A549 (cell line): Measurements from ENCODE around the gene SH2D3A.

Experiments used
- CBX8 ChIP-seq: fragments of 200-600 bp; sonication (generic); IDR thresholded peaks from 2 replicates; pipeline ENCODE4 v1.6.1; 2016
- EHF ChIP-seq: fragments of 250-450 bp; sonication (Bioruptor Pico); IDR thresholded peaks from 2 replicates; pipeline ENCODE4 v1.5.0; 2020; ENCODE audit warnings: mild to moderate bottlenecking
- JUN ChIP-seq, 2 experiments: fragments of >200 bp; sonication (Bioruptor Twin); formaldehyde crosslinking; IDR thresholded peaks; 2 replicates in 1 of 2; 3 replicates in 1 of 2; pipeline ENCODE4 v1.6.1; 2016 to 2017
- JUNB ChIP-seq: fragments of >200 bp; sonication (Bioruptor Twin); formaldehyde crosslinking; IDR thresholded peaks from 2 replicates; pipeline ENCODE4 v1.6.1; 2016
- MYC ChIP-seq: IDR thresholded peaks from 2 replicates; pipeline ENCODE4 v1.6.1; 2012; ENCODE audit warnings: mild to moderate bottlenecking, inconsistent platforms, low read length, improper control_type of control experiment, borderline replicate concordance
- POLR2A ChIP-seq: IDR thresholded peaks from 2 replicates; pipeline ENCODE4 v1.6.1; 2012; ENCODE audit warnings: mild to moderate bottlenecking, low read length
- POLR2AphosphoS2 ChIP-seq: conservative IDR thresholded peaks from 2 replicates; pipeline ENCODE4 v1.6.1; 2012; ENCODE audit warnings: low read length, improper control_type of control experiment, inconsistent platforms
- SMC3 ChIP-seq: fragments of >200 bp; sonication (Bioruptor Twin); formaldehyde crosslinking; IDR thresholded peaks from 3 replicates; pipeline ENCODE4 v1.6.1; 2018; ENCODE audit warnings: inconsistent platforms
- TP53 ChIP-seq: fragments of 250-450 bp; sonication (Bioruptor Pico); IDR thresholded peaks from 2 replicates; pipeline ENCODE4 v1.5.0; 2021; ENCODE audit warnings: mild to moderate bottlenecking, moderate library complexity
- ZFP36 ChIP-seq: fragments of 450-650 bp; IDR thresholded peaks from 2 replicates; pipeline ENCODE4 v1.6.1; 2014; ENCODE audit warnings: borderline replicate concordance; ENCODE audit not compliant: partially characterized antibody
- TF ChIP-seq, protein P1 (sequence below): fragments of >200 bp; sonication (Bioruptor Twin); formaldehyde crosslinking; IDR thresholded peaks from 3 replicates; pipeline ENCODE4 v1.5.1; 2016
- TF ChIP-seq, protein P2 (sequence below): fragments of 450-650 bp; IDR thresholded peaks from 2 replicates; pipeline ENCODE4 v1.6.1; 2014; ENCODE audit warnings: antibody characterized with exemption
- TF ChIP-seq, protein P3 (sequence below): IDR thresholded peaks from 2 replicates; pipeline ENCODE4 v1.6.1; 2012; ENCODE audit warnings: low read depth, borderline replicate concordance
- TF ChIP-seq, protein P4 (sequence below): fragments of 250-450 bp; sonication (Bioruptor Pico); IDR thresholded peaks from 2 replicates; pipeline ENCODE4 v1.5.0; 2021; ENCODE audit warnings: mild to moderate bottlenecking, moderate library complexity, borderline replicate concordance

DNA sequence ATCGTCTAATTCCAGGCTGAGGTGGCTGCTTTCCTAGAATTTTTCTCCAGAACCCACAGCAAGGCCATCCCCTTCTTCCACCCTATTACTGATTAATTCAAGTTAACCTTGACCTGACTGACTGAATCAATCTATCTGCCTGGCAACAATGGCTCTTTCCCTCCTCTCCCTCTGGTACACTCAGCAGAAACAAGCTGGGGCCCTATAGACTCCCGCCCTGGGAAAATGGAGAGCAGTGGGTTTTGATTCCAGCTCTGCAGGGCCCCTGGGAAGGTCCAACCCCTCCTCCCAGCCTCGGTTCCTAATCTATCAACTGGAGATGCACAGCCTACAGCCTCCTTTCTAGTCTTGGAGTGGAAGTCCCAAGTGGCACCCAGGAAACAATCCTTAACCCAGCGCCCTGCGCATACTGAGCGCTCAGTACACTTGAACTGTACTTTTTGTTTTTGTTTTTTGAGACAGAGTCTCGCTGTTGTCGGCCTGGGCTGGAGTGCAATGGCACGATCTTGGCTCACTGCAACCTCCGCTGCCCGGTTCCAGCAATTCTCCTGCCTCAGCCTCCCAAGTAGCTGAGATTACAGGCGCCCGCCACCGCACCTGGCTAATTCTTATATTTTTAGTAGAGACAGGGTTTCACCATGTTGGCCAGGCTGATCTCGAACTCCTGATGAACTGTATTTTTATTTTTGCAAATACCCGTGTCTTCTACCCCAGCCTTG, 41.6 kb downstream of the SH2D3A start:
- no peak for TF ChIP-seq MYC
- TF ChIP-seq, protein P1, sequence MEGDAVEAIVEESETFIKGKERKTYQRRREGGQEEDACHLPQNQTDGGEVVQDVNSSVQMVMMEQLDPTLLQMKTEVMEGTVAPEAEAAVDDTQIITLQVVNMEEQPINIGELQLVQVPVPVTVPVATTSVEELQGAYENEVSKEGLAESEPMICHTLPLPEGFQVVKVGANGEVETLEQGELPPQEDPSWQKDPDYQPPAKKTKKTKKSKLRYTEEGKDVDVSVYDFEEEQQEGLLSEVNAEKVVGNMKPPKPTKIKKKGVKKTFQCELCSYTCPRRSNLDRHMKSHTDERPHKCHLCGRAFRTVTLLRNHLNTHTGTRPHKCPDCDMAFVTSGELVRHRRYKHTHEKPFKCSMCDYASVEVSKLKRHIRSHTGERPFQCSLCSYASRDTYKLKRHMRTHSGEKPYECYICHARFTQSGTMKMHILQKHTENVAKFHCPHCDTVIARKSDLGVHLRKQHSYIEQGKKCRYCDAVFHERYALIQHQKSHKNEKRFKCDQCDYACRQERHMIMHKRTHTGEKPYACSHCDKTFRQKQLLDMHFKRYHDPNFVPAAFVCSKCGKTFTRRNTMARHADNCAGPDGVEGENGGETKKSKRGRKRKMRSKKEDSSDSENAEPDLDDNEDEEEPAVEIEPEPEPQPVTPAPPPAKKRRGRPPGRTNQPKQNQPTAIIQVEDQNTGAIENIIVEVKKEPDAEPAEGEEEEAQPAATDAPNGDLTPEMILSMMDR: no peak
- TF ChIP-seq, protein P2, sequence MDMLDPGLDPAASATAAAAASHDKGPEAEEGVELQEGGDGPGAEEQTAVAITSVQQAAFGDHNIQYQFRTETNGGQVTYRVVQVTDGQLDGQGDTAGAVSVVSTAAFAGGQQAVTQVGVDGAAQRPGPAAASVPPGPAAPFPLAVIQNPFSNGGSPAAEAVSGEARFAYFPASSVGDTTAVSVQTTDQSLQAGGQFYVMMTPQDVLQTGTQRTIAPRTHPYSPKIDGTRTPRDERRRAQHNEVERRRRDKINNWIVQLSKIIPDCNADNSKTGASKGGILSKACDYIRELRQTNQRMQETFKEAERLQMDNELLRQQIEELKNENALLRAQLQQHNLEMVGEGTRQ: no peak
- TF ChIP-seq POLR2AphosphoS2: no peak
- no peak for TF ChIP-seq POLR2A
- no peak for TF ChIP-seq EHF (CRISPR knock-in tag)
- TF ChIP-seq, protein P3, sequence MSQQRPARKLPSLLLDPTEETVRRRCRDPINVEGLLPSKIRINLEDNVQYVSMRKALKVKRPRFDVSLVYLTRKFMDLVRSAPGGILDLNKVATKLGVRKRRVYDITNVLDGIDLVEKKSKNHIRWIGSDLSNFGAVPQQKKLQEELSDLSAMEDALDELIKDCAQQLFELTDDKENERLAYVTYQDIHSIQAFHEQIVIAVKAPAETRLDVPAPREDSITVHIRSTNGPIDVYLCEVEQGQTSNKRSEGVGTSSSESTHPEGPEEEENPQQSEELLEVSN: no peak
- TF ChIP-seq ZFP36: no peak
- no peak for TF ChIP-seq JUN (IDR thresholded peaks at IDR 0.05)
- TF ChIP-seq SMC3: no peak
- TF ChIP-seq, protein P4, sequence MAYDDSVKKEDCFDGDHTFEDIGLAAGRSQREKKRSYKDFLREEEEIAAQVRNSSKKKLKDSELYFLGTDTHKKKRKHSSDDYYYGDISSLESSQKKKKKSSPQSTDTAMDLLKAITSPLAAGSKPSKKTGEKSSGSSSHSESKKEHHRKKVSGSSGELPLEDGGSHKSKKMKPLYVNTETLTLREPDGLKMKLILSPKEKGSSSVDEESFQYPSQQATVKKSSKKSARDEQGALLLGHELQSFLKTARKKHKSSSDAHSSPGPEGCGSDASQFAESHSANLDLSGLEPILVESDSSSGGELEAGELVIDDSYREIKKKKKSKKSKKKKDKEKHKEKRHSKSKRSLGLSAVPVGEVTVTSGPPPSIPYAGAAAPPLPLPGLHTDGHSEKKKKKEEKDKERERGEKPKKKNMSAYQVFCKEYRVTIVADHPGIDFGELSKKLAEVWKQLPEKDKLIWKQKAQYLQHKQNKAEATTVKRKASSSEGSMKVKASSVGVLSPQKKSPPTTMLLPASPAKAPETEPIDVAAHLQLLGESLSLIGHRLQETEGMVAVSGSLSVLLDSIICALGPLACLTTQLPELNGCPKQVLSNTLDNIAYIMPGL: no peak
- TF ChIP-seq JUNB: no peak
- TF ChIP-seq TP53: no peak
- no peak for TF ChIP-seq CBX8
